Mucosa of gallbladder (tissue), 1 donor: ENCODE data around the gene SPATS2L. TPM values are rescaled to one million over a fixed set of nuclear protein-coding genes. Genes with fewer than 3 reads are reported as not detected.
"Not testable (repeated sequence)": the region's sequence is repeated elsewhere in the genome, so short reads cannot be mapped to it uniquely, and the experiment has no call there.

Experiments
- DNase-seq: peaks from one replicate; pipeline ENCODE4 v3.0.0-alpha.2; 2020; ENCODE audit warnings: low spot score
- total RNA-seq: library from RNA; stranded (reverse); gene quantifications from one replicate; pipeline ENCODE4 v1.2.1, GENCODE V29; 2021
- donor health status: DM: no; HTN: no; CAD: no.

SPATS2L gene
- total RNA-seq, 1 donor from 2014 or later = 243 TPM

- DNase-seq = no peak
Observed at GRCh38 chr2:200319548-200320337, 13.2 kb downstream of the SPATS2L start.

GRCh38 chr2:200320344-200320743 is 13.9 kb downstream of the SPATS2L start:
- no peak for DNase-seq

DNA sequence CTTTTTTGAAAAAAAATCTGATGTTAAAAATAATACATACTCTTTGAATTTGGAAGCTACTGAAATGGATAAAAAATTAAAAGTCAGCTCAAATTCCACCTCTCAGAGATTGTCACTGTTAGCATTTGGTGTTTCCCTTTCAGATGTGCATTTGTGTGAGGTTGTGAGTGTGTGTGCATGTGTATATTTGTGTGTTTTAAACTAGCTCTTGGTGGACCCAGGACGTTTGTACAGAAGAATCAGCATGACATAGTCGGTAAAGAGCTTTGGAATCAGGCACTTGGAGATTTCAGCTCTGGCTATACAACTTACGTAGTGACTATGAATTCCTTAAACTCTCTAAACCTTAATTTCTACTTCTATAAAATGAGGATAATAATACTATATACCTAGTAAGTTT is 14.5 kb downstream of the SPATS2L start:
- no peak for DNase-seq

DNA sequence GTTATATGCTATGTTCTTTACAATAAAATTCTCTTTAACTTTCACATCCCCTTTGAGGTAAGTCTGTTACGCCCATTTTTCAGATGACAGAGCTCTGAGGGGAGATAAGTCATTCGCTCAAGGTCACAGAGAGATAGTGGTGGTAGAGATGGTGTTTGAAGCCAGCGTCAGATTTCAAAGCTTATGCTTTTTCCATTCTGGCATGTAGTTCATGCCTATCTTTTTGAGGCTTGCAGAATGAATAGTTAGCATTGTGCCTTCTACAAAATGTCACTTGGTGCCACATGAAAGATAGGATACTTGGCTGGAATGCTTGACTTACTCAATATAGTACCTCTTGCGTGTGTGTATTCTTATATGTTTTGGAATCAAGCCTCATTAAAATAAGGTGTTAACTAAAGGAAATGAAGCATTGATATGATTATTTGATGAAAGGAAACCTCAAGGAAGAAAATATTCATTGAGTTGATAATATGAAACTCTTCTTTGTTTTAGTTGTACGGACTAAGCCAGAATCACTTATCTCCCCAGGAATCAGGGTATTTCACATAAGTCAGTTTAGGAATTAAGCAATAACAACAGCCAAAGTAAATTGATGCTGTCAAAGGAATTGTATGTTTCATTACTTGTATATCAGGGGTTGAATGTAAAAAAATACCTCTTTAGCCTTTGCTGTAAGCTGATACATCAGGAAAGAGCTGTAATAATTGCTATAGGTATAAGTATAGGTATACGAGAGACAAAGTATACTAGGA is 15.5 kb downstream of the SPATS2L start:
- DNase-seq = no peak

- no peak for DNase-seq
Observed at GRCh38 chr2:200322607-200323006, 16.1 kb downstream of the SPATS2L start.

- no peak for DNase-seq
Observed at GRCh38 chr2:200324362-200324761, 17.9 kb downstream of the SPATS2L start.

DNA sequence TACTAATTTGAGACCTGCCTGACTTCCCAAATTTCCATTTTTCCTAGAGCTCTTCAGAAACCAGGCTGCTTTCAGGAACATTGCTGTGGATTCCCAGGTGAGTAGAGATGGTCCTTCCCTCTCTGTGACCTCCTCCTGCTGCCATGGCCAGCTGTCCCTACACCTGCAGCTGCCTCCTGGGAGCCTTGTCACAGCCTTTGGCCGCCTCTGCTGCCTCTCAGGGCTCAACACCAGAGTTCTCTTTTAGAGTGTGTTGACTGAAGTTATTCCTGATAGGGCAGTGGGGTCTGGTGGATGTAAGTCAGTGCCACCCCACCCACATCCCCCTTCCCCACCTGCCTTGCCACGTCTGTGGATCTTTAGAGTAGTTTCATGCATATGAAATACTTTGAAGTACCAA is 22.9 kb downstream of the SPATS2L start:
- DNase-seq = no peak

DNA sequence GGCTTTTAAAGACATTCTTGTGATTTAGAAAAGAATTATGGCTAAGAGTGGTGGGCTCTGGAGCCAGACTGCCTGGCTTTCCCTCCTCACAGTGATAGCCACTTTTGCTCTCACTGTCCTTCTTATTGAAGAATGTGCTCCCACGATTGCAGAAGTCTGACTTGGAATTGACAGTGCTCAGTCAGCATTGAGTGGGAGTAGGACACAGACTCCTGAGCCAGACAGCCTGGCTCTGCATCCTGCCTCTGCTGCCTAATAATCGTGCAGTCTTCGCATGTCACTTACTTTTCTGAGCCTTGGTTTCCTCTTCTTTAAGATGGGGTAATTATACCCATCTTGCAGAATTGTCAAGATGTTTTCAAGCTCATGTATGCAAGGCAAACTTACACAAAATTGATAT is 23.3 kb downstream of the SPATS2L start:
- no peak for DNase-seq

- DNase-seq = no peak
Observed at GRCh38 chr2:200330351-200331060, 24.0 kb downstream of the SPATS2L start.

DNA sequence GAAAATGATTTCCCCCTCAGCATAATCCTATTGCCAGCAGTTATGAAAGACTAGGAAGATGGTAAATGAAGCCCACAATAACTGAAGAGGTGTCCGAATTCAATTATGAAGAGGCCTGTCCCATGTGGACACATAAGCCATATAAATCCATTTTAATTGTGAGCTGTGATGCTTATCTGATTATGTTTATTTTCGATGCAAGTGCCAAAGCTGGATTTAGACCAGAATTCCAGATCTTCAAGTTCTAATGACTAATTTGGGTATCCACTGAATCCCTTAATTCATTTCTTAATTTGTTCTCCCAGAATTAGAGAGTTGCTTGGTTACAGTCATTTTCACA is 24.5 kb downstream of the SPATS2L start:
- DNase-seq = no peak

DNA sequence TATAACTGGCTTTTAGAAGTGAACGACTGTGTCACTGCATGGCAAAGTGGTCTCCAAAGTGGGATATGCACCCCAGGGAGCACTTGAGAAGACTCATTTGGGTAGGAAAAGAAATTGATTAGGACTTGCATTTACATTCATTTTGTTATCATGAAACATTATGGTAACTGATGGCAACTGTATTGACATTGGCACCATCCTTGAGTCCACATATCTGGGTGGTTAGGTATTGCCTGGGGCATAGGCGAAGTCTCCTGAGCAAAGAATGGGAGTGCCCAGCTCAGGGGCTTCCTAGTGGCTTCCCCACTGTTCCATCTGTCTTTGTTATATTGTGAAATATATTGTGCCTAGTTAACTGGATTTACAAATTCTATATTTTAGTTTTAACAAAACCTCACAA is 29.2 kb downstream of the SPATS2L start:
- DNase-seq = peak; percentile 54

GRCh38 chr2:200336980-200337615 is 30.6 kb downstream of the SPATS2L start:
- no peak for DNase-seq

DNA sequence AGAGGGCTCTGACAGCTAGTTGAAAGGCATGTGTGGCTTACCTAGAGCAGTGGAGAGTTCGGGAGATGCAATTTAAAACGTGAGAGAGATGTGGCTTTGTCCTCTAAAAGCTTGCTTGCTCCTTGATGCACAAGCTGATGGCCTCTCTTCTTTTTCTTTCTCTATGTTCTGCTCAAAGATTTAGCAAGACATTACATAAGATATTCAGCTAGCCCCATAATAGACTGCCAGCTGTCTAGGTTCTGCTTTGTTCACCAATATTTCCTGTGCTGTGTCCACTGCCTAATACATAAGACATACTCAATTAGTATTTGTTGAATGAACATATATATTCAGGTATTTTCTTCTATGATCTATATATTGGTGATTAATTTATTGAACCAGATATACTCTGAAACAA is 31.1 kb downstream of the SPATS2L start:
- no peak for DNase-seq

DNA sequence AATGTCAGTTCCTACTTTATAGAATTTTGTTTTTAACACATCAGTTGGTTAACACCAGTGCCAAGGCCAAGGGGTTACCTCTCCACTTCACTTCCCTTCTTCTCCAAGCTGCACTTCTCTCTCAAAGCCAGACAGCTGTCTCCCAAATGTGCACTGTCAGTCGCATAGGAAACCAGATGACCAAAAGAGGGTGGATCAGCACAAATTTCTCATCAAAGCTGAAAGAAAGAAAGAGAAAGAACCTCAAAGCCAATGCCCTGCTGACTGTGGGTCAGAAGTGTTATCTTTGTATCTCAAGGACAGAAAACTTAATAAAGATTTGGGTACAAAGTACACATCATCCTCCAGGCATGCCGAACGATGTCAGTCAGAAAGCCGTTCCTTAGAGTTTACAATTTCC is 32.2 kb downstream of the SPATS2L start:
- DNase-seq = no peak

GRCh38 chr2:200340508-200341224 is 34.2 kb downstream of the SPATS2L start:
- DNase-seq = no peak

- DNase-seq = no peak
Observed at GRCh38 chr2:200341376-200341775, 34.9 kb downstream of the SPATS2L start.

DNA sequence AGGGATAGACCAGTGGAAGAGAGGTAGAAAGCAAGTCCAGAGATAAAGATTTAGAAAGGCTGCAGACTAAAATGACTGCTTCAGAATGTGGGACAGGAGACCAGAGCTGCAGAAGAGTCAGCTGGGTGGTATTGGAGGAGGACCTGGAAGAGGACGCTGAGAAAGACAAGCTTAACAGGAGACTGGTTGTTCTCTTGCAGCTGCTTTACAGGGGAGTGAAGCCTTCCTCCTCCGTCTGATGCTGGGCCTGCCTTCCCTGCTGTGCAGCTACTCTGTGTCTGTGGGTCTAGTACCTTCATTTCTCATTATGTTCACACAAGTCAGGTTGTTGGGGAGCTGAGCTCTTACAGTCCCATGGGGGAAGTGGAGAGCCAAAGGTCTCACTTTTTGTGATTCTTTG is 35.7 kb downstream of the SPATS2L start:
- no peak for DNase-seq

GRCh38 chr2:200342654-200343053 is 36.2 kb downstream of the SPATS2L start:
- DNase-seq = no peak

GRCh38 chr2:200344202-200344601 is 37.7 kb downstream of the SPATS2L start:
- not testable (repeated sequence) for DNase-seq

DNA sequence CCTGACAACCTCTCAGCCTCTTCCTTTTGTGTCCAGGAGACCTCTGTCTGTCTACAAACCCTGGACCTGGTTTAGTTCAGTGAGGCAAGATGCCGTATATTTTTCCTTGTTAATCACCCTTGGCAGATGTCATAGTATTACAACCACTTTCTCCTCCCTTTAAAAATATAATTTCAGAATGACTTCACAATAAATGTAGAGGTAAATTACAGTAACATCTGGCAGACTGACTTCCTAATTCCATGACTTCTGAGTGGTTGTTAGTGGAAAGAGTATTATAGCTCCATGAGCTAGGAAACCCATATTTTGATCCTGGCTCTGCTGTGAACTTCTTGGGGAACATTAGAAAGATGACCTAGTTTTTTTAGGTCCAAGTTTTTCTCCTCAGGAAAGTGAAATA is 39.5 kb downstream of the SPATS2L start:
- DNase-seq = no peak

DNA sequence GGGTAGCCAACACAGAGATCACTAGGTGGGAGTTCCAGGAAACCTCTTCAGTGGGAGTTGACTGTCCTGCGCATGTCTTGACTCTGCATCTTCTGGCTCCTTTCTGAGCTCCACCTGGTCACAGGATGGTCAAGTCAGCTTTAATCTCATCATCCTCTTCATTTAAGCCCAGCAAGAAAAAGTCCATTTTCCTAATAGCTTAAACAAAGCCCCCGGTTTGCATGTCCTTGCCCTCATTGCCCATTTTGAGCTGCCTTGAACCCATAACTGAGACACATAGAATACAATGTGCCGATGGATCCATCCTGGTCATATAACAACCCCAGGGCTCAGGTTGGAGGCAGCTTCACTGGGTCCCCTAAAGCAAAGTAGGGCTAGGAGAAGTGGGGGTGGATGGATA is 40.8 kb downstream of the SPATS2L start:
- DNase-seq = no peak
